Endodermal cell (in vitro differentiated cells): Measurements from ENCODE around the gene IFIT1B. TPM values are rescaled to one million over a fixed set of nuclear protein-coding genes. Genes with fewer than 3 reads are reported as not detected.

Source experiments
- DNase-seq: peaks from one replicate; pipeline ENCODE4 v3.0.0-alpha.2; 2017
- H3K27ac ChIP-seq: 2 replicates; pipeline ENCODE4 v1.5.1; 2013; ENCODE audit warnings: mild to moderate bottlenecking, low read depth, low read length, moderate library complexity
- H3K27me3 ChIP-seq: 2 replicates; pipeline ENCODE4 v1.6.1; 2013; ENCODE audit warnings: mild to moderate bottlenecking, low read length, moderate library complexity; ENCODE audit not compliant: insufficient read depth, control insufficient read depth, poor library complexity, severe bottlenecking
- H3K36me3 ChIP-seq: 2 replicates; pipeline ENCODE4 v1.7.0; 2013; ENCODE audit warnings: mild to moderate bottlenecking, low read length, moderate library complexity; ENCODE audit not compliant: control insufficient read depth, insufficient read depth
- H3K4me1 ChIP-seq: one replicate; pipeline ENCODE4 v1.7.0; 2013; ENCODE audit warnings: low read length; ENCODE audit not compliant: control insufficient read depth, insufficient read depth
- H3K4me3 ChIP-seq: 2 replicates; pipeline ENCODE4 v1.5.1; 2013; ENCODE audit warnings: mild to moderate bottlenecking, low read length, moderate library complexity
- H3K9ac ChIP-seq: 2 replicates; pipeline ENCODE4 v1.6.1; 2013; ENCODE audit warnings: mild to moderate bottlenecking, low read length, moderate library complexity; ENCODE audit not compliant: poor library complexity, severe bottlenecking; ENCODE audit errors: extremely low read depth
- H3K9me3 ChIP-seq: 2 replicates; pipeline ENCODE4 v1.6.1; 2013; ENCODE audit warnings: mild to moderate bottlenecking, low read length, moderate library complexity; ENCODE audit not compliant: control insufficient read depth
- H3K27ac Mint-ChIP-seq: 2 replicates; pipeline ENCODE4 v1.8.0; 2020; ENCODE audit warnings: mixed read lengths
- H3K27me3 Mint-ChIP-seq: 2 replicates; pipeline ENCODE4 v1.8.0; 2021; ENCODE audit warnings: mild to moderate bottlenecking, mixed read lengths; ENCODE audit not compliant: insufficient read depth
- H3K36me3 Mint-ChIP-seq: 2 replicates; pipeline ENCODE4 v1.8.0; 2020; ENCODE audit warnings: low read depth, mixed read lengths
- H3K4me1 Mint-ChIP-seq: 2 replicates; pipeline ENCODE4 v1.8.0; 2020; ENCODE audit warnings: mixed read lengths
- H3K4me3 Mint-ChIP-seq: 2 replicates; pipeline ENCODE4 v1.8.0; 2020; ENCODE audit warnings: mild to moderate bottlenecking, moderate library complexity, mixed read lengths
- H3K9me3 Mint-ChIP-seq: 2 replicates; pipeline ENCODE4 v1.8.0; 2020; ENCODE audit warnings: mild to moderate bottlenecking, mixed read lengths
- WGBS, 2 experiments: methylation state at CpG; one replicate each; pipeline versions ENCODE4 v1.1.5 to v1.1.7; 2013; ENCODE audit warnings: missing lambda C conversion rate in 2 of 2, mixed read lengths in 1 of 2; ENCODE audit not compliant: insufficient coverage in 1 of 2, insufficient read length in 1 of 2; 5-methylcytosine and 5-hydroxymethylcytosine counted together
- total RNA-seq, 2 donors: library from RNA; stranded (reverse); fragmentation: NEBNext Ultra II Directional in 1 of 2; extraction: Animal tissue kit (Norgen Biotek cat#: 25700) in 1 of 2; gene quantifications; 2 replicates in 1 of 2; 3 replicates in 1 of 2; pipeline ENCODE4 v1.2.1, GENCODE V29; 2021
- TF ChIP-seq, protein P1 (sequence below): fragments of 200-600 bp; sonication (generic); conservative IDR thresholded peaks from 2 replicates; pipeline ENCODE4 v1.5.0; 2021; ENCODE audit warnings: antibody characterized with exemption, mild to moderate bottlenecking

Gene IFIT1B
- total RNA-seq, 2 donors from 2014 or later, result not detected

DNA sequence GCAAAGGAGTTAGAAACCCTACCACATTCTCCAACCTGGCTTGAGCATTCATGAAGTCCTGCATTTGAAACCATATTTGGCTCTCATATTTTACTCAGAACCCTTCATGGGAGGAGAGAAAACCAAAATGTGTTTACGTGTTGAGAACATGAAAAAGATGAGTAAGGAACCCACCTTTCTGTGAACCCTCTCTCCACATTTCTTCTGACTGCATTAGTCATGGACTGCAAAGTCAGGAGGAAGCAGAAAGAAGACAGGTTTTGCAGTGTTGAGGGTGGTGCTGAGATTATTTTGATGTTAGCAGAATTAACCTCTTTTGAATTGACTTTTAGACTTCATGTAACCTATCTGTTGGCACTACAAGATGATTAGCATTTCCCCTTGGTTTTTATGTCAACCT is 4.9 kb downstream of the IFIT1B start:
- H3K27ac Mint-ChIP-seq, result no peak overlapping the region
- Histone ChIP-seq H3K9ac (no peak overlapping the region), H3K9me3 (no peaks in the 10 kb centered on the region), H3K4me1 (no peaks in the 10 kb centered on the region), H3K36me3 (no peaks in the 10 kb centered on the region), H3K27ac (no peak overlapping the region), H3K4me3 (no peak overlapping the region), H3K27me3 (no peaks in the 10 kb centered on the region)
- peaks cover 34% of the 10 kb centered on the region for H3K4me1 Mint-ChIP-seq
- TF ChIP-seq, protein P1, sequence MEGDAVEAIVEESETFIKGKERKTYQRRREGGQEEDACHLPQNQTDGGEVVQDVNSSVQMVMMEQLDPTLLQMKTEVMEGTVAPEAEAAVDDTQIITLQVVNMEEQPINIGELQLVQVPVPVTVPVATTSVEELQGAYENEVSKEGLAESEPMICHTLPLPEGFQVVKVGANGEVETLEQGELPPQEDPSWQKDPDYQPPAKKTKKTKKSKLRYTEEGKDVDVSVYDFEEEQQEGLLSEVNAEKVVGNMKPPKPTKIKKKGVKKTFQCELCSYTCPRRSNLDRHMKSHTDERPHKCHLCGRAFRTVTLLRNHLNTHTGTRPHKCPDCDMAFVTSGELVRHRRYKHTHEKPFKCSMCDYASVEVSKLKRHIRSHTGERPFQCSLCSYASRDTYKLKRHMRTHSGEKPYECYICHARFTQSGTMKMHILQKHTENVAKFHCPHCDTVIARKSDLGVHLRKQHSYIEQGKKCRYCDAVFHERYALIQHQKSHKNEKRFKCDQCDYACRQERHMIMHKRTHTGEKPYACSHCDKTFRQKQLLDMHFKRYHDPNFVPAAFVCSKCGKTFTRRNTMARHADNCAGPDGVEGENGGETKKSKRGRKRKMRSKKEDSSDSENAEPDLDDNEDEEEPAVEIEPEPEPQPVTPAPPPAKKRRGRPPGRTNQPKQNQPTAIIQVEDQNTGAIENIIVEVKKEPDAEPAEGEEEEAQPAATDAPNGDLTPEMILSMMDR, result no peak
- H3K27me3 Mint-ChIP-seq, result no peaks in the 10 kb centered on the region
- no peaks in the 10 kb centered on the region for H3K9me3 Mint-ChIP-seq
- no peak overlapping the region for H3K4me3 Mint-ChIP-seq
- DNase-seq, result no peak
- H3K36me3 Mint-ChIP-seq, result no peaks in the 10 kb centered on the region
- 100% methylated on average over 1 of the region's 1 CpG; no CpG with 5 or more reads in 1 of the 2 experiments for WGBS, 2 experiments

DNA sequence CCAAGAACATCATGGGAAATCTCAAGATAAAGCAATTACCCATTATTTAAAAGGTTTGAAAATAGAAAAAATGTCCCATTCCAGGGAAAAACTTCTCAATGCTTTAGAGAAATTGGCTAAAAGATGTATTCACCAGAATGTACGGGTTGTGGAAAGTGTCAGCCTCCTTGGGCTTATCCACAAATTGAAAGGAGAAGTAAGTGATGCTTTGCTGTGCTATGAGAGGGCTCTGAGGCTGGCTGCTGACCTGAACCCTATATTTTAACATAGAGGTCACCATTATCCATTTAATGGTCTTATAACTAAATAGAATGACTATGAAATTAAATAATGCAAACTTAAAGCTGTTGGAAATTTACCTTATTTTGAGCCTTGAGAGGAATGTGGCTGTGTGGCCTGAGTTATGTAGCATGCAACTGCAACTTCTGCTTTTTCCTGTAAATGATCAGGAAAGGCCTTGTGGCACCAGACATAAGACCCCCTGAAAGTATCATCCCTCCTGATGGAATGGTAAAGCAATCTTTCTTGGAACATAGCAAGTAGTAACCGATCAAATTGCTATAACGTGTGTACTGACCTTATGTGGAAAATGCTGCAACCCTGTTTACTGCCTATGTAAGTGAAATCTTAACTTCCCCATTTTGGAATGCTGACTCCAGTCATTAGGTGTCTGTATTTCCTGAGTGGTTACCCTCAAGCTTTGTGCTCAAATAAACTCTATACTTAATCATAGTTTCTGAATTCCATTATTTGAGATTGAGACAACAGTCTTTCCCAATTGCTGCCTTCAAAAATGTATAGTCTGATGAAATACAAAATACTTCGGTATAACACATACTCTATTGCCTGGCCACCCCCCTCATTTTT is 6.9 kb downstream of the IFIT1B start:
- no peak overlapping the region for H3K27ac ChIP-seq
- Mint-ChIP-seq H3K27ac (no peak overlapping the region), H3K36me3 (no peaks in the 10 kb centered on the region), H3K4me3 (no peak overlapping the region), H3K27me3 (no peaks in the 10 kb centered on the region), H3K4me1 (peaks cover 26% of the 10 kb centered on the region), H3K9me3 (no peaks in the 10 kb centered on the region)
- no peaks in the 10 kb centered on the region for H3K36me3 ChIP-seq
- TF ChIP-seq, protein P1, result no peak
- no peak overlapping the region for H3K9ac ChIP-seq
- no peaks in the 10 kb centered on the region for H3K27me3 ChIP-seq
- no peak for DNase-seq
- no peak overlapping the region for H3K4me3 ChIP-seq
- H3K9me3 ChIP-seq, result no peaks in the 10 kb centered on the region
- 93 to 95% methylated on average over 4 of the region's 4 CpGs for WGBS, 2 experiments
- H3K4me1 ChIP-seq, result no peaks in the 10 kb centered on the region

DNA sequence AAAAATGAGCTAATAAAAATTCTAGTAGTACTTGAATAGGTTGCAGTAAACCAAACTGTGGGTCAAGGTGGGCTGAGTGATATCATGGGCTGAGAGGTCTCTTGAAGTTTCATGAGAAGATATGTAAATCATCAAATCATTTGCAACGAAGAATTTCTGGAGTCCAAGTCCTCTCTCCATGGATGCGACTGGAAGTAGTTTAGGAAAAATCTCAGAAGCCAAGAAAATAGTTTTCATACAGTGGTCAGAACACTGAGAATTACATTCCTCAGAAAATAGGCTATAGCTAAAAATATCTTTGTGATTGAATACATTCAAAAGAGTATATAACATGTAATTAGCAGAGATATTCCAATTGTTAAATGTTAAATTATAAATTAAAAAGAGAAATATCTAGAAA is 10.9 kb downstream of the IFIT1B start:
- Mint-ChIP-seq H3K27me3 (no peaks in the 10 kb centered on the region), H3K9me3 (no peaks in the 10 kb centered on the region), H3K4me1 (peaks cover 38% of the 10 kb centered on the region), H3K27ac (no peak overlapping the region), H3K36me3 (no peaks in the 10 kb centered on the region), H3K4me3 (no peak overlapping the region)
- Histone ChIP-seq H3K27ac (no peak overlapping the region), H3K36me3 (no peaks in the 10 kb centered on the region), H3K27me3 (no peaks in the 10 kb centered on the region), H3K9ac (no peak overlapping the region), H3K4me3 (no peak overlapping the region), H3K9me3 (no peaks in the 10 kb centered on the region), H3K4me1 (peaks cover 8% of the 10 kb centered on the region)
- WGBS, 2 experiments, result 77 to 82% methylated on average over 2 of the region's 2 CpGs
- no peak for DNase-seq
- TF ChIP-seq, protein P1, result no peak
